B cell (primary cell): ENCODE measurements around the gene APOBEC4. TPM values are rescaled to one million over a fixed set of nuclear protein-coding genes. Genes with fewer than 3 reads are reported as not detected.

Experiments
- ATAC-seq: fragments of 200-7000 bp; cut with Tn5 transposase; one replicate; pipeline ENCODE4 v1.10.0; 2021; ENCODE audit warnings: low read depth, mild to moderate bottlenecking, moderate number of reproducible peaks, moderate library complexity
- CTCF ChIA-PET: fragments of 350-600 bp; sonication (Branson Sonifier 250); formaldehyde crosslinking; loops from one replicate; lab custom pipeline; 2021; ENCODE audit warnings: antibody characterized with exemption, inconsistent platforms; lab: Charles Lee
- POLR2A ChIA-PET: fragments of 350-600 bp; sonication (Branson Sonifier 250); formaldehyde crosslinking; loops from one replicate; lab custom pipeline; 2021; ENCODE audit warnings: antibody characterized with exemption; lab: Charles Lee
- DNase-seq: peaks from one replicate; pipeline ENCODE4 v3.0.0; 2013
- H2AFZ ChIP-seq: 2 replicates; pipeline ENCODE4 v1.6.1; 2012; ENCODE audit warnings: mild to moderate bottlenecking, low read depth, low read length; ENCODE audit not compliant: insufficient read depth, poor library complexity, severe bottlenecking
- H3K27ac ChIP-seq, 2 donors: 1 replicate in 1 of 2; 2 replicates in 1 of 2; pipeline ENCODE4 v1.5.1; 2012 to 2013; ENCODE audit warnings: low read length in 2 of 2, mild to moderate bottlenecking in 2 of 2, moderate library complexity in 1 of 2
- H3K27me3 ChIP-seq, 4 experiments: fragments of 200-600 bp in 1 of 4; sonication (generic) in 1 of 4; replicated peaks in 1 of 4; 1 replicate in 2 of 4; 2 replicates in 2 of 4; pipeline versions ENCODE4 v1.6.1 to v1.7.0; 2013 to 2016; ENCODE audit warnings: low read length in 3 of 4, mild to moderate bottlenecking in 2 of 4, mixed read lengths in 1 of 4, moderate library complexity in 1 of 4; ENCODE audit not compliant: insufficient read depth in 4 of 4, control insufficient read depth in 3 of 4; ENCODE audit errors: control extremely low read depth in 1 of 4
- H3K36me3 ChIP-seq, 2 experiments: replicated peaks in 1 of 2; 1 replicate in 1 of 2; 2 replicates in 1 of 2; pipeline versions ENCODE4 v1.6.1 to v1.7.1; 2013; ENCODE audit warnings: low read length in 1 of 2; ENCODE audit not compliant: insufficient read depth in 2 of 2, control insufficient read depth in 1 of 2; ENCODE audit errors: control extremely low read depth in 1 of 2, extremely low read depth in 1 of 2
- H3K4me1 ChIP-seq, 2 donors: fragments of 200-600 bp in 1 of 2; sonication (generic) in 1 of 2; 1 replicate in 1 of 2; 2 replicates in 1 of 2; pipeline versions ENCODE4 v1.5.1 to v1.6.1; 2013 to 2017; ENCODE audit warnings: low read length in 2 of 2; ENCODE audit not compliant: control insufficient read depth in 2 of 2, insufficient read depth in 2 of 2
- H3K4me2 ChIP-seq: replicated peaks from 2 replicates; pipeline ENCODE3; 2012; ENCODE audit warnings: mild to moderate bottlenecking, low read depth, low read length; ENCODE audit not compliant: poor library complexity, severe bottlenecking
- H3K4me3 ChIP-seq, 5 experiments: fragments of 200-600 bp in 1 of 5; sonication (generic) in 1 of 5; 1 replicate in 3 of 5; 2 replicates in 2 of 5; pipeline versions ENCODE4 v1.5.1 to v1.7.0; 2011 to 2016; ENCODE audit warnings: low read length in 4 of 5, mild to moderate bottlenecking in 4 of 5, low read depth in 2 of 5, control low read depth in 1 of 5, moderate library complexity in 1 of 5; ENCODE audit not compliant: insufficient read depth in 1 of 5; ENCODE audit errors: control extremely low read depth in 1 of 5, extremely low read depth in 1 of 5
- H3K79me2 ChIP-seq: fragments of 200-600 bp; sonication (generic); one replicate; pipeline ENCODE4 v1.6.0; 2016; ENCODE audit warnings: low read length; ENCODE audit not compliant: control insufficient read depth, insufficient read depth
- H3K9ac ChIP-seq: fragments of 200-600 bp; sonication (generic); 2 replicates; pipeline ENCODE4 v1.6.1; 2017; ENCODE audit warnings: mild to moderate bottlenecking, low read length, moderate library complexity
- H3K9me3 ChIP-seq, 3 donors: one replicate each; pipeline versions ENCODE4 v1.6.1 to v1.7.1; 2013; ENCODE audit warnings: low read length in 2 of 3; ENCODE audit not compliant: control insufficient read depth in 2 of 3, insufficient read depth in 1 of 3; ENCODE audit errors: control extremely low read depth in 1 of 3
- H4K20me1 ChIP-seq: 2 replicates; pipeline ENCODE4 v1.6.0; 2012; ENCODE audit warnings: mild to moderate bottlenecking, low read length; ENCODE audit not compliant: insufficient read depth, control insufficient read depth, poor library complexity, severe bottlenecking
- H3K27ac Mint-ChIP-seq: one replicate; pipeline ENCODE4 v1.8.0; 2021; ENCODE audit warnings: mixed read lengths
- H3K27me3 Mint-ChIP-seq: one replicate; pipeline ENCODE4 v1.8.0; 2021; ENCODE audit warnings: mixed read lengths
- H3K4me1 Mint-ChIP-seq: one replicate; pipeline ENCODE4 v1.8.0; 2021; ENCODE audit warnings: mixed read lengths
- H3K4me3 Mint-ChIP-seq: one replicate; pipeline ENCODE4 v1.8.0; 2021; ENCODE audit warnings: mixed read lengths
- H3K9me3 Mint-ChIP-seq: one replicate; pipeline ENCODE4 v1.8.0; 2022; ENCODE audit warnings: mixed read lengths; ENCODE audit not compliant: insufficient read depth
- EZH2 ChIP-seq: IDR thresholded peaks from 2 replicates; pipeline ENCODE4 v1.6.1; 2012; ENCODE audit warnings: borderline replicate concordance, low read depth, mild to moderate bottlenecking, moderate library complexity, low read length; ENCODE audit not compliant: insufficient read depth, poor library complexity, severe bottlenecking
- WGBS: methylation state at CpG from one replicate; pipeline ENCODE4 v1.1.5; 2013; ENCODE audit warnings: missing lambda C conversion rate; ENCODE audit not compliant: insufficient coverage; 5-methylcytosine and 5-hydroxymethylcytosine counted together
- intact Hi-C: fragments of 100-400 bp; cut with micrococcal nuclease; formaldehyde crosslinking; loops from one replicate; pipeline ENCODE4 v1.10.0; 2022
- polyA plus RNA-seq: library from polyadenylated mRNA; depleted of rRNA; stranded (reverse); fragments of >200 nt; gene quantifications from 2 replicates; pipeline ENCODE4 v1.2.3, GENCODE V29; 2012
- total RNA-seq, 2 donors: library from RNA; stranded (reverse); fragments of 120-200 nt in 1 of 2; gene quantifications; 1 replicate in 1 of 2; 2 replicates in 1 of 2; pipeline versions ENCODE4 v1.2.3 to v1.2.4, GENCODE V29; 2013 to 2022
- TF ChIP-seq, protein P1 (sequence below): fragments of 200-600 bp; IDR thresholded peaks from one replicate; pipeline ENCODE4 v1.8.0; 2022; ENCODE audit warnings: antibody characterized with exemption, mild to moderate bottlenecking

Gene APOBEC4
- total and polyA plus RNA-seq, 2 donors (not counting 1 experiment from before 2014, with no cell fraction given), result not detected

GRCh38 chr1:183597656-183598347 lies 55.3 kb downstream of the APOBEC4 start:
- Histone ChIP-seq H3K4me2 (no peak overlapping the region), H3K4me1 (peaks cover 19 to 20% of the 10 kb centered on the region in 2 donors), H3K9me3 (no peaks in the 10 kb centered on the region), H2AFZ (no peak overlapping the region), H4K20me1 (no peaks in the 10 kb centered on the region), H3K27me3 (no peaks in the 10 kb centered on the region), H3K4me3 (no peak overlapping the region), H3K27ac (no peak overlapping the region), H3K36me3 (no peaks in the 10 kb centered on the region), H3K79me2 (no peaks in the 10 kb centered on the region), H3K9ac (no peak overlapping the region)
- H3K4me3 Mint-ChIP-seq, result no peak overlapping the region
- peaks cover 23% of the 10 kb centered on the region for H3K4me1 Mint-ChIP-seq
- POLR2A ChIA-PET, result no interaction called here
- no peak for ATAC-seq
- CTCF ChIA-PET, result interaction anchor here (1.2 kb wide), 1 partner anchor 12 kb away, joined by 3 read pairs; no protein-coding TSS in a partner anchor
- TF ChIP-seq, protein P1, sequence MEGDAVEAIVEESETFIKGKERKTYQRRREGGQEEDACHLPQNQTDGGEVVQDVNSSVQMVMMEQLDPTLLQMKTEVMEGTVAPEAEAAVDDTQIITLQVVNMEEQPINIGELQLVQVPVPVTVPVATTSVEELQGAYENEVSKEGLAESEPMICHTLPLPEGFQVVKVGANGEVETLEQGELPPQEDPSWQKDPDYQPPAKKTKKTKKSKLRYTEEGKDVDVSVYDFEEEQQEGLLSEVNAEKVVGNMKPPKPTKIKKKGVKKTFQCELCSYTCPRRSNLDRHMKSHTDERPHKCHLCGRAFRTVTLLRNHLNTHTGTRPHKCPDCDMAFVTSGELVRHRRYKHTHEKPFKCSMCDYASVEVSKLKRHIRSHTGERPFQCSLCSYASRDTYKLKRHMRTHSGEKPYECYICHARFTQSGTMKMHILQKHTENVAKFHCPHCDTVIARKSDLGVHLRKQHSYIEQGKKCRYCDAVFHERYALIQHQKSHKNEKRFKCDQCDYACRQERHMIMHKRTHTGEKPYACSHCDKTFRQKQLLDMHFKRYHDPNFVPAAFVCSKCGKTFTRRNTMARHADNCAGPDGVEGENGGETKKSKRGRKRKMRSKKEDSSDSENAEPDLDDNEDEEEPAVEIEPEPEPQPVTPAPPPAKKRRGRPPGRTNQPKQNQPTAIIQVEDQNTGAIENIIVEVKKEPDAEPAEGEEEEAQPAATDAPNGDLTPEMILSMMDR, result no peak
- no peak for TF ChIP-seq EZH2
- intact Hi-C loops, result no loop called here
- no peak for DNase-seq
- WGBS, result 100% methylated on average over 2 of the region's 5 CpGs
- no peak overlapping the region for H3K27ac Mint-ChIP-seq
- H3K9me3 Mint-ChIP-seq, result no peaks in the 10 kb centered on the region
- no peaks in the 10 kb centered on the region for H3K27me3 Mint-ChIP-seq

GRCh38 chr1:183596500-183596899 lies 56.6 kb downstream of the APOBEC4 start:
- Histone ChIP-seq H3K36me3 (no peaks in the 10 kb centered on the region), H4K20me1 (no peaks in the 10 kb centered on the region), H3K4me2 (no peak overlapping the region), H2AFZ (no peak overlapping the region), H3K9ac (no peak overlapping the region), H3K27ac (no peak overlapping the region), H3K79me2 (no peaks in the 10 kb centered on the region), H3K27me3 (no peaks in the 10 kb centered on the region), H3K9me3 (no peaks in the 10 kb centered on the region), H3K4me1 (peaks cover 32 to 33% of the 10 kb centered on the region in 2 donors), H3K4me3 (no peak overlapping the region)
- no peak overlapping the region for H3K4me3 Mint-ChIP-seq
- H3K4me1 Mint-ChIP-seq, result peaks cover 34% of the 10 kb centered on the region
- 96% methylated on average over 4 of the region's 5 CpGs for WGBS
- no peak for DNase-seq
- no peak for ATAC-seq
- TF ChIP-seq, protein P1, result no peak
- no peak for TF ChIP-seq EZH2
- no peaks in the 10 kb centered on the region for H3K27me3 Mint-ChIP-seq
- ChIA-PET CTCF (no interaction called here), POLR2A (no interaction called here)
- no peaks in the 10 kb centered on the region for H3K9me3 Mint-ChIP-seq
- intact Hi-C loops, result no loop called here
- H3K27ac Mint-ChIP-seq, result no peak overlapping the region
